ENCODE measurements around the gene IGFBPL1.

Gene IGFBPL1

GRCh38 chr9:38432922-38433510 lies 8.8 kb upstream of the IGFBPL1 start:
- Histone ChIP-seq H3K4me3 (ENCODE audit: insufficient read depth, low read depth, low read length, poor library complexity, severe bottlenecking) (no peak overlapping the region), H3K4me1 (ENCODE audit: control insufficient read depth, insufficient read depth, low read length, poor library complexity, severe bottlenecking) (no peaks in the 10 kb centered on the region), H3K27ac (ENCODE audit: insufficient read depth, low read length, poor library complexity, severe bottlenecking) (no peak overlapping the region), H3K9me3 (ENCODE audit: control insufficient read depth, low read length) (no peaks in the 10 kb centered on the region), H3K27me3 (replicated peaks; ENCODE audit: control insufficient read depth, insufficient read depth, low read length, poor library complexity, severe bottlenecking) (no peaks in the 10 kb centered on the region), H3K36me3 (ENCODE audit: control insufficient read depth, insufficient read depth, low read length) (no peaks in the 10 kb centered on the region)
- DNase-seq = no peak

GRCh38 chr9:38431116-38431515 lies 6.9 kb upstream of the IGFBPL1 start:
- H3K27me3 ChIP-seq (replicated peaks; ENCODE audit: control insufficient read depth, insufficient read depth, low read length, poor library complexity, severe bottlenecking) = no peaks in the 10 kb centered on the region
- DNase-seq = no peak
- H3K4me1 ChIP-seq (ENCODE audit: control insufficient read depth, insufficient read depth, low read length, poor library complexity, severe bottlenecking) = no peaks in the 10 kb centered on the region
- H3K9me3 ChIP-seq (ENCODE audit: control insufficient read depth, low read length) = no peaks in the 10 kb centered on the region
- H3K4me3 ChIP-seq (ENCODE audit: insufficient read depth, low read depth, low read length, poor library complexity, severe bottlenecking) = no peak overlapping the region
- H3K36me3 ChIP-seq (ENCODE audit: control insufficient read depth, insufficient read depth, low read length) = no peaks in the 10 kb centered on the region
- no peak overlapping the region for H3K27ac ChIP-seq (ENCODE audit: insufficient read depth, low read length, poor library complexity, severe bottlenecking)

GRCh38 chr9:38428062-38428461 lies 3.8 kb upstream of the IGFBPL1 start:
- peaks cover 11% of the 10 kb centered on the region for H3K27me3 ChIP-seq (replicated peaks; ENCODE audit: control insufficient read depth, insufficient read depth, low read length, poor library complexity, severe bottlenecking)
- H3K4me3 ChIP-seq (ENCODE audit: insufficient read depth, low read depth, low read length, poor library complexity, severe bottlenecking) = no peak overlapping the region
- no peaks in the 10 kb centered on the region for H3K36me3 ChIP-seq (ENCODE audit: control insufficient read depth, insufficient read depth, low read length)
- H3K4me1 ChIP-seq (ENCODE audit: control insufficient read depth, insufficient read depth, low read length, poor library complexity, severe bottlenecking) = no peaks in the 10 kb centered on the region
- H3K9me3 ChIP-seq (ENCODE audit: control insufficient read depth, low read length) = no peaks in the 10 kb centered on the region
- no peak overlapping the region for H3K27ac ChIP-seq (ENCODE audit: insufficient read depth, low read length, poor library complexity, severe bottlenecking)
- DNase-seq = no peak

- no peaks in the 10 kb centered on the region for H3K36me3 ChIP-seq (ENCODE audit: control insufficient read depth, insufficient read depth, low read length)
- peaks cover 11% of the 10 kb centered on the region for H3K27me3 ChIP-seq (replicated peaks; ENCODE audit: control insufficient read depth, insufficient read depth, low read length, poor library complexity, severe bottlenecking)
- no peak for DNase-seq
- no peak overlapping the region for H3K4me3 ChIP-seq (ENCODE audit: insufficient read depth, low read depth, low read length, poor library complexity, severe bottlenecking)
- H3K27ac ChIP-seq (ENCODE audit: insufficient read depth, low read length, poor library complexity, severe bottlenecking) = no peak overlapping the region
- no peaks in the 10 kb centered on the region for H3K9me3 ChIP-seq (ENCODE audit: control insufficient read depth, low read length)
- H3K4me1 ChIP-seq (ENCODE audit: control insufficient read depth, insufficient read depth, low read length, poor library complexity, severe bottlenecking) = no peaks in the 10 kb centered on the region
Observed at GRCh38 chr9:38424918-38425317, 664 bp upstream of the IGFBPL1 start.

- Histone ChIP-seq H3K9me3 (ENCODE audit: control insufficient read depth, low read length) (no peaks in the 10 kb centered on the region), H3K27ac (ENCODE audit: insufficient read depth, low read length, poor library complexity, severe bottlenecking) (no peak overlapping the region), H3K4me3 (ENCODE audit: insufficient read depth, low read depth, low read length, poor library complexity, severe bottlenecking) (no peak overlapping the region), H3K36me3 (ENCODE audit: control insufficient read depth, insufficient read depth, low read length) (no peaks in the 10 kb centered on the region), H3K4me1 (ENCODE audit: control insufficient read depth, insufficient read depth, low read length, poor library complexity, severe bottlenecking) (no peaks in the 10 kb centered on the region), H3K27me3 (replicated peaks; ENCODE audit: control insufficient read depth, insufficient read depth, low read length, poor library complexity, severe bottlenecking) (peaks cover 11% of the 10 kb centered on the region)
- no peak for DNase-seq
Observed at GRCh38 chr9:38423273-38423972, 831 bp downstream of the IGFBPL1 start.

GRCh38 chr9:38422555-38423260 lies 1.5 kb downstream of the IGFBPL1 start:
- no peaks in the 10 kb centered on the region for H3K4me1 ChIP-seq (ENCODE audit: control insufficient read depth, insufficient read depth, low read length, poor library complexity, severe bottlenecking)
- H3K27me3 ChIP-seq (replicated peaks; ENCODE audit: control insufficient read depth, insufficient read depth, low read length, poor library complexity, severe bottlenecking) = peaks cover 11% of the 10 kb centered on the region

GRCh38 chr9:38421498-38422211 lies 2.6 kb downstream of the IGFBPL1 start:
- peaks cover 11% of the 10 kb centered on the region for H3K27me3 ChIP-seq (replicated peaks; ENCODE audit: control insufficient read depth, insufficient read depth, low read length, poor library complexity, severe bottlenecking)
- no peak for DNase-seq

More at GRCh38 chr9:38422555-38423260, 1.5 kb downstream of the IGFBPL1 start:
- H3K36me3 ChIP-seq (ENCODE audit: control insufficient read depth, insufficient read depth, low read length) = no peaks in the 10 kb centered on the region
- H3K4me3 ChIP-seq (ENCODE audit: insufficient read depth, low read depth, low read length, poor library complexity, severe bottlenecking) = no peak overlapping the region
- DNase-seq = no peak
- no peak overlapping the region for H3K27ac ChIP-seq (ENCODE audit: insufficient read depth, low read length, poor library complexity, severe bottlenecking)
- no peaks in the 10 kb centered on the region for H3K9me3 ChIP-seq (ENCODE audit: control insufficient read depth, low read length)

GRCh38 chr9:38419181-38419580 lies 5.1 kb downstream of the IGFBPL1 start:
- no peak for DNase-seq
- Histone ChIP-seq H3K27me3 (replicated peaks; ENCODE audit: control insufficient read depth, insufficient read depth, low read length, poor library complexity, severe bottlenecking) (peaks cover 5% of the 10 kb centered on the region), H3K4me3 (ENCODE audit: insufficient read depth, low read depth, low read length, poor library complexity, severe bottlenecking) (no peak overlapping the region), H3K9me3 (ENCODE audit: control insufficient read depth, low read length) (no peaks in the 10 kb centered on the region), H3K36me3 (ENCODE audit: control insufficient read depth, insufficient read depth, low read length) (no peaks in the 10 kb centered on the region), H3K27ac (ENCODE audit: insufficient read depth, low read length, poor library complexity, severe bottlenecking) (no peak overlapping the region), H3K4me1 (ENCODE audit: control insufficient read depth, insufficient read depth, low read length, poor library complexity, severe bottlenecking) (no peaks in the 10 kb centered on the region)

More at GRCh38 chr9:38421498-38422211, 2.6 kb downstream of the IGFBPL1 start:
- no peaks in the 10 kb centered on the region for H3K36me3 ChIP-seq (ENCODE audit: control insufficient read depth, insufficient read depth, low read length)
- H3K9me3 ChIP-seq (ENCODE audit: control insufficient read depth, low read length) = no peaks in the 10 kb centered on the region
- H3K4me3 ChIP-seq (ENCODE audit: insufficient read depth, low read depth, low read length, poor library complexity, severe bottlenecking) = no peak overlapping the region
- H3K4me1 ChIP-seq (ENCODE audit: control insufficient read depth, insufficient read depth, low read length, poor library complexity, severe bottlenecking) = no peaks in the 10 kb centered on the region
- no peak overlapping the region for H3K27ac ChIP-seq (ENCODE audit: insufficient read depth, low read length, poor library complexity, severe bottlenecking)

GRCh38 chr9:38418366-38418765 lies 5.9 kb downstream of the IGFBPL1 start:
- Histone ChIP-seq H3K9me3 (ENCODE audit: control insufficient read depth, low read length) (no peaks in the 10 kb centered on the region), H3K4me3 (ENCODE audit: insufficient read depth, low read depth, low read length, poor library complexity, severe bottlenecking) (no peak overlapping the region), H3K27ac (ENCODE audit: insufficient read depth, low read length, poor library complexity, severe bottlenecking) (no peak overlapping the region), H3K36me3 (ENCODE audit: control insufficient read depth, insufficient read depth, low read length) (no peaks in the 10 kb centered on the region), H3K4me1 (ENCODE audit: control insufficient read depth, insufficient read depth, low read length, poor library complexity, severe bottlenecking) (no peaks in the 10 kb centered on the region), H3K27me3 (replicated peaks; ENCODE audit: control insufficient read depth, insufficient read depth, low read length, poor library complexity, severe bottlenecking) (peaks cover under 1% of the 10 kb centered on the region)
- no peak for DNase-seq

Measured in effector memory CD4-positive, alpha-beta T cell (primary cell).